ENCODE results near the gene BLTP3B. TPM values are rescaled to one million over a fixed set of nuclear protein-coding genes. Genes with fewer than 3 reads are reported as not detected.
A peak's percentile ranks its signal among the peaks of the same experiment; 100 is the strongest.

Gene BLTP3B
- total RNA-seq, 1 experiment from 2014 or later, result 16.8 TPM

DNA sequence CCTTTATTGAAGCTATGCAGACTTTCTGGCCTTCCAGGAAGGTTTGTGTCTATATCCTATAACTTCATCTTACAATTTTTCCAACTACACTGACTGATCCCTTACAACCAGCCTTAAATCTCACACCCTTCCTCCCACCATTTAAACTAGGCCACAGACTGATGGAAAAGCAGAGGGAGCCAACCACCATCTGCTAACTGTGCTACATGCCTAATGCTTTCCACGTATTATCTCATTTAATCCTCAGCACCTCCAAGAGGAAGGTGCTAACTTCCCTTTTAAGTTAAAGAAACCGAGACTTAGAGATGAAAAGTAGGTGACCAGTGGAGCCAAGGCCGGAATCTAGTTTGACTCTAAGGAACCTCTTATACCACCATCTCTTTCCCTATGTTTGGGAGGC lies 22.7 kb upstream of the BLTP3B start:
- no peak for DNase-seq (ENCODE audit: low read depth, low spot score)
- in situ Hi-C loops (cut with HindIII; ENCODE audit: low pct_unique_long_range_greater_than_20kb, low sequenced_read_pairs), result no loop called here

DNA sequence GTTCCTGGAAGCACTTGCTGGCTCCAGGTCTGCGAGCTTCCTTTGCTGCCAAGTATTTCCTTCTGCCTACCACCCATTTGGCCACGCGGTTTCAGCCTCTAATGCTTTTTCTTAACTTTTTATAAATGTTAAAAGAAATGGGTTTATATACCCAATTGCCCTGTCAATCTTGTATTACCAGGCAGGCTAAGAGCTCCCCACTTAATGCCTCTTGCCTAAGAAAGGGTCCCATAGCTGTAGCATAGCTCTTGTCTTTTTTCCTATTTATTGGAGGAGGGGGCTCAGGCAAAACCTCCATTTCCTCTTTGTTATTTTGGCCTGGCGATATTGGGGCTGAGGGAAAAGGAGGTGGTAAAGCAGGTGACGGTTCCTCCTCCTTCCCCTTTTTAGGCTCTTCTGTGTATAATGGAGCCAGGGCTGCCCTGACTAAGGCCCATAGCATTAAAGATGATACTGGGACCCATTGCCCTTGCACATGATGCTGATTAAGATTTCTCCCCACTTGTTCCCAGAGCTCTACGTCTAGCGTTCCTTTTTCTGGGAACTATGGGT lies 21.6 kb upstream of the BLTP3B start:
- DNase-seq (ENCODE audit: low read depth, low spot score), result no peak
- in situ Hi-C loops (cut with HindIII; ENCODE audit: low pct_unique_long_range_greater_than_20kb, low sequenced_read_pairs), result no loop called here

DNA sequence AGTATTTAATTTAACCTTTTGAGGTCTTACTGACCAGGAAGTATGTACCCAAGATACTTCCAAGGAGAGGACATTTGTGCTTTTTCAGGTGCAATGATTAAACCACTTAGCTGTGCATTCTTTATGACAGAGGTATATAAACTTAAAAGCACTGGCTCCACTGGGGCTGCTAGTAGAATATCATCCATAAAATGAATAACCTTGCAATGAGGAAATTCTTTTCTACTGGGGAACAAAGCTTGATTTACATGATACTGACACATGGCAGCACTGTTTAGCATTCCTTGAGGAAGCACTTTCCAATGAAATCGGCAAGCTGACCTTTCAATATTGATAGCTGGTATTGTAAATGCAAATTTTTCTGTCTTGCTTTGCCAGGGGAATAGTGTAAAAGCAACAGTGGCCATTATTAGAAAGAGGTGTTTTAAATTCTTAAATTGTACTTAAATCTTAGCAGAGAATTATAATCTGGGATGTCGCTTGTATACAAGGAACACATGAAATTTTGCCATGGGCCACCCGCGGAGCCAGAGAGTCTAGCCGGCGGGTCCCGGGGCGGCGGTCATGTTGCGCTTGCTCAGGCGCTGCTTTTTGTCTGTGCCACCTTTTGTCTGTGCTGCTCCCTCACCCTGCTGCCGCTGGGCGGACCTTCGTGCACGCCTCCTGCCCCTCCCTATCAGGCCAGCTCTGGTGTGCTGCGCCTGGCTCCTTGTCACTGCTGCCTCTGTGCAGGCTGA lies 20.9 kb upstream of the BLTP3B start:
- in situ Hi-C loops (cut with HindIII; ENCODE audit: low pct_unique_long_range_greater_than_20kb, low sequenced_read_pairs), result no loop called here
- DNase-seq (ENCODE audit: low read depth, low spot score), result peak; percentile 88

DNA sequence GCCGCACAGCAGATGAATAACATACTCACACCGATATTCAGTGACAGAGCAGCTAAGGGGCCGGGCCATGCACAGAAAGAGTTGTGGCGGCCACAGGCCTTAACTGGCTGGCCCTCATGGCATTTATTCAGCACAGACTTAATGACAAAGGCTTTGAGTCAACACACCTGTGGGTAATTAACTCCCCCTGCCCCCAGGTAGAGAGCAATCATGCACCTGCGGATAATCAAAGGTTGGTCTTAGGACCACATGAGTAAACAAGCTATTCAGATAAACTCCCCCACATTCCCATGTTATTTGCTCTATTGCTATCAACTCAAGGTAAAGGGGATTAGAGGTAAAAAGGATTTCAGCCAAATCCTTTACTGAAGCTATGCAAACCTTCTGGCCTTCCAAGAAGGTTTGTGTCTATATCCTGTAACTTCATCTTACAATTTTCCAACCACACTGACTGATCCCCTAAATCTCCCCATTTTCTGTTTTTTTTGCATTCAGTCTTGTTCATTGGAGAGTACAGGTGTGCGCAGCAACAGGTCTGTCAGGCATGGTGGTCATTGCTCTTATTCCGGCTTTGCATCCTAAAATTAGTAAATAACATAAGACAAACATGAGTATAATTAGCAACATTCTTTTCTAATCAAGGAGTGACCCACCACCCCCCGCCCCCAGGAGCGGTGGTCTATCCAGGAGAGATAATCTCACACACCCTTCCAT lies 16.9 kb upstream of the BLTP3B start:
- DNase-seq (ENCODE audit: low read depth, low spot score), result no peak
- in situ Hi-C loops (cut with HindIII; ENCODE audit: low pct_unique_long_range_greater_than_20kb, low sequenced_read_pairs), result no loop called here

DNA sequence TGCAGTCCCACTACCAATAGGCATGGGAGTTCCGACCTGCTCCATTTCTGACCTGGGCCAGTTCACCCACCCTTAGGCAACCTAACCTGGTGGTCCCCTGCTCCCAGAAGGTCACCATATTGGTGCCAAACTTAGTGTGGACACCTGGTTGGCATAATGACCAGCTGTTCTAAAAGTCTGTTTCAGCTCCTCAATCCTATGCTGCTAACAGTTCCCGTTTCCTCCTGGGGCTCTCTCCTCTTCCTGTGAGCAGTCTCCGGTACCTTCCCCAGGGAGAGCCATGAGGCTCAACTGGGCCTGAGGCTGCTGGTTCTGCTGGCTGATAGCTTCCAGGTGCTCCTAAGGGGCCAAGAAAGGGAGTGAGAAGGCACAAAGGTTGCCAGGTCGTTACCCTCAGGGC lies 15.9 kb upstream of the BLTP3B start:
- no peak for DNase-seq (ENCODE audit: low read depth, low spot score)
- in situ Hi-C loops (cut with HindIII; ENCODE audit: low pct_unique_long_range_greater_than_20kb, low sequenced_read_pairs), result no loop called here

DNA sequence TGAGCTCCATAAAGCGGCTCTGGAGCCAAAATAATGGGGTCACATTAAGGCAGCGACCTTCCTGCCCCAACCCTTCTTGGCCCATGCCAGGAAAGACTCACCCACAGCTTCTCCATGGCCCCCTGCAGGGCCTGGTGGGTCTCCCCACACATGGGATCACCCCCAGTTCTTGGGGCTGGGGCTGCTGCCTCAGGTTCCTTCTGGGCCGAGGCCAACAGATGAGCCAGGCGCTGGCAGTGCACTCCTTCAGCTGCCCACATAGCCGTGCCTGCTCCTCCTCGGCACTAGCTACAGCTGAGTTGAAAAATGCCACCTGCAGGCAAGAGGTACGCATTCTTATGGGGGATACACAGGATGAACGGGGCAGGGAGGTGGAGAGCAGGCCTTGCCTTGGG lies 14.8 kb upstream of the BLTP3B start:
- DNase-seq (ENCODE audit: low read depth, low spot score), result no peak
- in situ Hi-C loops (cut with HindIII; ENCODE audit: low pct_unique_long_range_greater_than_20kb, low sequenced_read_pairs), result no loop called here

DNA sequence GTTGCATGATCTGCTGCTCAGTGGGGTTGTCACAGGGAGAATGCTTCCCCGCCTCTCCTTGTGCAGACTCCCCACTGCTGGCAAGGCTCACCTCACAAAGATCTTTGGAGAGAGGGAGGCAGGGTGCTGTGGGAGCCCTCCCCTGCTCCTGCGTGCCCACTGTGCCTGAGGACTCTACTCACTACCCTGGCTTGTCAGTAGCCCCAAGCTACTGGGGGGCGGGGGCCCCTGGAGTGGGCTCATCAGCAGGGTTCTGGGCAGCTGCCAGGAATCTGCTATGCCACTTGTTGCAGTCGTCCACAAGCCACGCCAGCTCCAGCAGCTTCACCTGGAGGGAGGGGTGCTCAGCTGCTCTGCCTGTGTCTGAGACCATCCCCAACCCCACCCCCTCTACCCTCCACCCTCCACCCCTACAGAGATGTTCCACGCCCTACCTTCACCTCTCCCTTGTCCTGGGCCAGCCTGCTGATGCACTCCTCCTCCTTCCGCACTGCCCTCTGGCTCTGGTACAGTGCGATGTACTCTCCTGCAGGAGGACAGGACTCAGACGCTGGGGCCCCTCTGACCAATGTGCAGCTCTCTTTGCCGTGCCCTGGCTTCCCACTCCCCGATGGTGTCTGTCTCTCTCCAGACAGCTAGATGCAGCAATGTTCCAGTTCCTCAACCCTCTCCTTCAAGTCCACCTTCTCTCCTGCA lies 14.2 kb upstream of the BLTP3B start:
- in situ Hi-C loops (cut with HindIII; ENCODE audit: low pct_unique_long_range_greater_than_20kb, low sequenced_read_pairs), result no loop called here

DNA sequence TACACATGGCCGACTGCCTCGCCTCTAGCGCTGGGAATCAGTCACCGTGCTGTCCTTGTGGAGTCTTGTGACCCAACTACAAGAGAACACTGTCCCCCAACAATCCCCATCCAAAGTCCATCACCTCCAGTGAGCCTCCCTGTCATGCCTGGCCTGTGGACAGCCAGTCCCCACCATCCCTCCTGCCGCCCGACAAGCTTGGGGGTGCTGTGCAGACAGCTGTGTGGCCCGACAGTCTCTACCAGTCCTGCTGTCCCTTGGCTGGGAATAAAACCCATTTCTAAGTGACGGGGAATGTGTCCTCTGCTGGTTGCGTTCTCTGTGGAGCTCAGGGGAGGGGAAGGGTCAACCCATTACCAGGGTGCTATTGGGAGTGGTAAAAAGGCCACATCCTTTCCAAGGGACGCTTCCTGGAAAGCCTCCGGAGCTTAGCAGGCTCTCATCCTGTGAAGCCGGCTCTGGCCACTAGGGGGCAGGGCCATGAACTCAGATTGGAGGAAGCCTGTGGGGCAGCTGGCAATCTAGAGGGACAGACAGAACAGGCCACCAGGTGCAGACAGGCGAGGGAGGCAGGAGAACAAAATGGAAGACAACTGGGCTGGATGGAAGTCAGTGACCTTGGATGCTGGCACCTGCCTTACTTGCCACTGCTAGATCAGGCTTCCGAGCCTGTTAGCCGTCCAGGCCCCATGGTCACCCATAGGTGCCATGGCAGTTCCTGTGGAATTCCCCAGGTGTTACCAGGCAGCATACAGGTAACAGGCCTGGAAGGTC lies 12.0 kb upstream of the BLTP3B start:
- peak; percentile 86 for DNase-seq (ENCODE audit: low read depth, low spot score)
- in situ Hi-C loops (cut with HindIII; ENCODE audit: low pct_unique_long_range_greater_than_20kb, low sequenced_read_pairs), result no loop called here

More for the DNA sequence above, 14.2 kb upstream of the BLTP3B start:
- DNase-seq (ENCODE audit: low read depth, low spot score), result no peak

DNA sequence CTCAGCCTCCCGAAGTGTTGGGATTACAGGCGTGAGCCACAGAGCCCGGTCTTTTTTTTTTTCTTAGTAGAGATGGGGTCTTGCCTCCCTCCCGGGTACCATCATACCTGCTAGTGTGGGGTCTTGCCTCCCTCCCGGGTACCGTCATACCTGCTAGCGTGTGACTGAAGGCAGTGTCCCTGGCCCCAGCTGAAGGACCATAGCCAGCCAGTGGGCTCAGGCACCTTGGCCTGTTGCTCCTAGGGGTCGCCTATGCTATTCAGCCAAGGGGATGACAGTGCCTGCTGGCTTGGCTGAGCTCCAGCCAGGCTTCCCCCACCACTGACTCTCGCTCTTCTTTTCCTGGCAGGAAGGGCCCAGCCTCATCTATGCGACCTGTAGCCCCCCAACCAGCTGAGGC lies 10.5 kb upstream of the BLTP3B start:
- in situ Hi-C loops (cut with HindIII; ENCODE audit: low pct_unique_long_range_greater_than_20kb, low sequenced_read_pairs), result no loop called here
- DNase-seq (ENCODE audit: low read depth, low spot score), result no peak

DNA sequence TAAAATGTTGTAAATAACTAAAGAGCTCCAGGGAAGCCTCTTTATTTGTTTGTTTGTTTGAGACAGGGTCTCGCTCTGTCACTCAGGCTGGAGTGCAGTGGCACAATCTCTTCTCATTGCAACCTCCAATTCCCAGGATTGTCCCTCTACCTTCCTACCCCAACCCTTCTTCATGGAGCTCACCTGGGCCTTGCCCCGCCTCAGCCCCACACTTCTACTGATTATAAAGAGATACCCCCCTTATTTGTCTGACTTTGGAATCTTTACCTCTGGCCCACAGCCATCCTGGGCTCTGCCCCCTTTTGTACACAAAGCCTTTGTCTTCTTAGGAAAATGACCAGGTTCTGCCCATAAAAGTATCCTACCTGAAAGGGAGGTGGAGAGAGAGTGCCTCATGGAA lies 9.1 kb upstream of the BLTP3B start:
- no peak for DNase-seq (ENCODE audit: low read depth, low spot score)
- in situ Hi-C loops (cut with HindIII; ENCODE audit: low pct_unique_long_range_greater_than_20kb, low sequenced_read_pairs), result no loop called here

DNA sequence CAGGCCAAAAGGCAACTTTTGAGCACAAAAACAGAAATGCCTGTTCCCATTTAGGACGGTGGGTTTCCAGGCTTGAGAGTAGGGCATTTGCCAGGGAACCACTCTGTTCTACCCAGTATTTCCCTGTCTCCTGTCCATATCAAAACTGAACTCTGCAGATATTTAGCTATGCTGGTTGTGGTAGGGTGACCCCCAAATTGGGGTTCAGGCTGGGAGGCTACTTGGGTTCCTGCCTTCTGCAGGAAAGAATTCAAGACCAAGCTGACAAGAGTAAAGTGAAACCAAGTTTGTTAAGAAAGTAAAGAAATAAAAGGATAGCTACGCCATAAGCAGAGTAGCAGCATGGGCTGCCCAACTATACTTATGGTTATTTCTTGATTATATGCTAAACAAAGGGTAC lies 3.6 kb upstream of the BLTP3B start:
- in situ Hi-C loops (cut with HindIII; ENCODE audit: low pct_unique_long_range_greater_than_20kb, low sequenced_read_pairs), result no loop called here
- DNase-seq (ENCODE audit: low read depth, low spot score), result no peak

DNA sequence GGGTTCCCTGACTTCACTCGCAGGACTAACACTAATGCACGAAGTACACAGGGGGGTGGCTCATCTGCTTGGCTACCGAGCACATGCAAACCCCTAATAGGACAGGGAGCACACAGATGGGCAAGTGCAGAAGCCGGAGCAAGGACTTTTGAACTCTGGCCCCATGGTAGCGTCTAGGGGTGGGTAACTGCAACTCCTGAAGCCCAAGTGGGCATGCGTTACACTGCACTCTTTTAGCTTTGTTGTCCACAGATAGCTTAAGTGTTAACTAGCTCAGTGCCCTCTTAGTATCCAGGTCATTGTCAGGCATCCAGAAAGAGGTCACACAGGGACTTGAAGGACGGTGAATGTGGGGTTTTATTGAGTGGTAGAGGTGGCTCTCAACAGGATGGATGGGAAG lies 3.0 kb upstream of the BLTP3B start:
- DNase-seq (ENCODE audit: low read depth, low spot score), result no peak
- in situ Hi-C loops (cut with HindIII; ENCODE audit: low pct_unique_long_range_greater_than_20kb, low sequenced_read_pairs), result no loop called here

DNA sequence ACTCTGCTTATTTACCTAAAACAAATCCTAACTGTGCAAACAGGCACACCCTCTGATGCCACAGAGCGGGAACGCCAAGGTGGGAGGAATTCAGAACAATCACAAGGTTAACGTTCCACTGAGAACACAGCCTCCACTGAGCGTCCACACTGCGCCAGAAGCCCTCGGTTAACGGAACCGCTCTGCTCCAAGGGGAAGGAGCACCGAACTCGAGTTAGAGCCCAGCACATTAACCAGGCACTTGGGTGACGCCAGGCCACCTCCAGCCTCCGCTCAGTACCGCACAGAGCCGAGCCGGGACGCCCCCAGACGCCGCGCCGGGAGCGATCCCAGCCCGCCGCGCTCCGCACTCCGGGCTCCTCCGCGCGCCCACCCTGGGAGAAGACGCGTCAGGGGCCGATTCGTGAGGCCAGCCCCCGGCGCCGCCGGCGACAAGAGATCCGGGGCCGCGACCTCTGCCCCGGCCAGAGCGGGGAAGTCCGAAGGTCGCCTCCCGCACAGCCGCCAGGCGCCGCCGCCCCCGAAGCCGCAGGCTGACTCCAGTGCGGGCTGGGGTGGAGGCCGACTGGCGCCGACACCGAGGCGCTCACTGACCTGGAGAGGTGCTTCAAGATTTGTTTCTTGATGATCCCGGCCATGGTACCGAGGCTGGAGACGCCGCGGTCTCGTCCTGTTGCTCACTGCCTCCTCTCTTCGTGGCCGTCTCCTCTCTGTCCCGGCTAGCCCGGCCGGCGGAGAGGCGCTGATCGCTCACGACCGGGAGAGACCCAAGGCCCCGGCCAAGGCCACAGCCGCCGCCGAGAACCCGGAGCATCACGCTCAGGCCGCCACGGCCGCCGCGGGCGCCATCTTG lies 450 bp downstream of the BLTP3B start:
- in situ Hi-C loops (cut with HindIII; ENCODE audit: low pct_unique_long_range_greater_than_20kb, low sequenced_read_pairs), result no loop called here
- DNase-seq (ENCODE audit: low read depth, low spot score), result peak; percentile 29

DNA sequence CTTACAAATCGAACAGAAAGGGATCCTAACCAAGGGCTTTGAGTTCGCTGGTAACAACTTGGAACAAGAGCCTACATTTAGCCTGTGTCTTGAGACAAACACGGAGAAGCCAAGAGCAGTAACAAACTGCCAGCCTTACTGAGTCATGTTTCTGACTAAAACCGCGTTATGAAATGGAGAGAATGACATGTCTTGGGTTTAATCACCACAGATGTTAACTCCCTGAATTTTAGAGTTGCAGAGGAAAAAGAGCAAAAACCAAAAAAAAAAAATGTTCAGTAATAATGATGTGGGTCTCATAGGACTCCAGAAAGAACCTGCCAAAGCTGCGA lies 1.0 kb downstream of the BLTP3B start:
- in situ Hi-C loops (cut with HindIII; ENCODE audit: low pct_unique_long_range_greater_than_20kb, low sequenced_read_pairs), result no loop called here
- DNase-seq (ENCODE audit: low read depth, low spot score), result peak; percentile 35

DNA sequence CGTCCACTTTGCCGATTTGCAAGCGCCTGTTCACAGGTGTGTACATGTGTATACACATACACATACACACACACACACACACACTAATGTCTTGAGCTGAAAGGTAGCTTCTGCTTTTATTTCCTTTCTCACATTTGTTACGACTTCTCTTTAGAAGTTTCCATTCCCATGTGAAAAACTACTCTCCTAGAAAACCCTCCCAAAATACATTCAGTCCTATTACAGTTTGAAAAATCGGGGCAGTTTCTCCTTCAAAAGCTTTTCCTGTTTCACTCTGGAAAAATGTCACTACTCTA lies 3.9 kb downstream of the BLTP3B start:
- in situ Hi-C loops (cut with HindIII; ENCODE audit: low pct_unique_long_range_greater_than_20kb, low sequenced_read_pairs), result no loop called here
- DNase-seq (ENCODE audit: low read depth, low spot score), result no peak

DNA sequence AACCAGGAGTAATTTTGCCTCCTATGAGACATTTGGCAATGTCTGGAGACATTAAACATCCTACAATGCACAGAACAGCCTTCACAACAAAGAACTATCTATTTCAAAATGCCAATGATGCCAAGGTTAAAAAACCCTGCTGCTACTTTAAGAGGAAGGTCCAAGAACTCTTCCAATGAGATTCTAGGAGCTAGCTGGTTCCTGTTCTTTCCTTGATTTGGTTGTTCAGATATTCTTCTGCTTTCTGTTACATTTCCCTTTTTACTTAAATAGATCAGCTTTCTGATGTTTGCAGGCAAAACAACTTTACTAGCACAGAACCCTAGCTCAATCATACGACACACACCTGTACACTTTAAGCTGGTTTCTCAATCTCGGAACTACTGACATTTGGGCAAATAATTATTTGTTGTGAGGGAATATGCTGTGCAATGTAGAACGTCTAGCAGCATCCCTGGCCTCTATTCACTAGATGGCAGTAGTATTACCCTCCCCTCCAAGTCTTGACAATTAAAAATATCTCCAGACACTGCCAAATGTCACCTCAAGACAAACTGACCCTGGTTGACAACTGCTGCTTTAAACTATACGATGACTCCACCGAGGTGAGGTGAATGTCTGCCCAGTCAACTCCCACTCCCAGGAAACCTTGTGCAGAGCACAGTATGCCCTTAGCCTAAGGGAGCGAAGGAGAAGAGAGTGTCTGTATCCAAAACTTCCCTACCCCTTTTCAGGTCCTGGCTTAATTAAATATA lies 4.4 kb downstream of the BLTP3B start:
- peak; percentile 52 for DNase-seq (ENCODE audit: low read depth, low spot score)
- in situ Hi-C loops (cut with HindIII; ENCODE audit: low pct_unique_long_range_greater_than_20kb, low sequenced_read_pairs), result no loop called here

DNA sequence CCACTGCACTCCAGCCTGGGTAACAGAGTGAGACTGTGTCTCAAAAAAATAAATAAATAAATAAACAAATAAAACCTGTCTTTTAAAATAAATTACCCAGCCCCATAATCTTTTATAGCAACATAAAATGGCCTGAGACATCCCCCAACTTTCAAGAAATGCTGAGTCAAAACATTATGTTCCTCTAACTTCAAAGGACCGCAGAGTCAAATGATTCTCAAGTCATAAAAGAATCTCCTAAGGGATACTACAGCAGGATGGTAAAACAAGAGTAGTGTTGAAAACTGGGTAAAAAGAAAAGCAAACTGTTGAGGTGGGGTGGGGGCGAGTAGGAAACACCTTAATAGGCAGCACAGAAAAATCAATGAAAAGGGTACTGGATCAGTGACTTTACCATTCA lies 9.5 kb downstream of the BLTP3B start:
- DNase-seq (ENCODE audit: low read depth, low spot score), result no peak
- in situ Hi-C loops (cut with HindIII; ENCODE audit: low pct_unique_long_range_greater_than_20kb, low sequenced_read_pairs), result no loop called here

Measured in SK-MEL-5 (cell line).